ENCODE data around the gene SVEP1. TPM values are rescaled to one million over a fixed set of nuclear protein-coding genes. Genes with fewer than 3 reads are reported as not detected.

SVEP1 gene
- total and polyA plus RNA-seq, 2 experiments from 2014 or later, result 1.9 to 4.4 TPM

GRCh38 chr9:110452227-110452801 is 127.2 kb downstream of the SVEP1 start:
- TF ChIP-seq, protein P1, sequence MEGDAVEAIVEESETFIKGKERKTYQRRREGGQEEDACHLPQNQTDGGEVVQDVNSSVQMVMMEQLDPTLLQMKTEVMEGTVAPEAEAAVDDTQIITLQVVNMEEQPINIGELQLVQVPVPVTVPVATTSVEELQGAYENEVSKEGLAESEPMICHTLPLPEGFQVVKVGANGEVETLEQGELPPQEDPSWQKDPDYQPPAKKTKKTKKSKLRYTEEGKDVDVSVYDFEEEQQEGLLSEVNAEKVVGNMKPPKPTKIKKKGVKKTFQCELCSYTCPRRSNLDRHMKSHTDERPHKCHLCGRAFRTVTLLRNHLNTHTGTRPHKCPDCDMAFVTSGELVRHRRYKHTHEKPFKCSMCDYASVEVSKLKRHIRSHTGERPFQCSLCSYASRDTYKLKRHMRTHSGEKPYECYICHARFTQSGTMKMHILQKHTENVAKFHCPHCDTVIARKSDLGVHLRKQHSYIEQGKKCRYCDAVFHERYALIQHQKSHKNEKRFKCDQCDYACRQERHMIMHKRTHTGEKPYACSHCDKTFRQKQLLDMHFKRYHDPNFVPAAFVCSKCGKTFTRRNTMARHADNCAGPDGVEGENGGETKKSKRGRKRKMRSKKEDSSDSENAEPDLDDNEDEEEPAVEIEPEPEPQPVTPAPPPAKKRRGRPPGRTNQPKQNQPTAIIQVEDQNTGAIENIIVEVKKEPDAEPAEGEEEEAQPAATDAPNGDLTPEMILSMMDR (IDR thresholded peaks at IDR 0.05; ENCODE audit: low read depth, low read length), result peak; percentile 42
- DNase-seq (ENCODE audit: low read depth in 1 of 2, low spot score in 1 of 2), result peak; percentile 17 to 45
- no peaks in the 10 kb centered on the region for H3K27me3 ChIP-seq
- no peak overlapping the region for H3K4me3 ChIP-seq
- no peak overlapping the region for H3K27ac ChIP-seq
- no peaks in the 10 kb centered on the region for H3K4me1 ChIP-seq (ENCODE audit: low read depth)
- no peaks in the 10 kb centered on the region for H3K36me3 ChIP-seq
- no peaks in the 10 kb centered on the region for H3K9me3 ChIP-seq (ENCODE audit: low read depth)

GRCh38 chr9:110451726-110452125 is 127.8 kb downstream of the SVEP1 start:
- Histone ChIP-seq H3K4me3 (no peak overlapping the region), H3K36me3 (no peaks in the 10 kb centered on the region), H3K9me3 (ENCODE audit: low read depth) (no peaks in the 10 kb centered on the region), H3K27me3 (no peaks in the 10 kb centered on the region), H3K4me1 (ENCODE audit: low read depth) (no peaks in the 10 kb centered on the region), H3K27ac (no peak overlapping the region)
- no peak for DNase-seq (ENCODE audit: low read depth in 1 of 2, low spot score in 1 of 2)
- TF ChIP-seq, protein P1 (IDR thresholded peaks at IDR 0.05; ENCODE audit: low read depth, low read length), result no peak

DNA sequence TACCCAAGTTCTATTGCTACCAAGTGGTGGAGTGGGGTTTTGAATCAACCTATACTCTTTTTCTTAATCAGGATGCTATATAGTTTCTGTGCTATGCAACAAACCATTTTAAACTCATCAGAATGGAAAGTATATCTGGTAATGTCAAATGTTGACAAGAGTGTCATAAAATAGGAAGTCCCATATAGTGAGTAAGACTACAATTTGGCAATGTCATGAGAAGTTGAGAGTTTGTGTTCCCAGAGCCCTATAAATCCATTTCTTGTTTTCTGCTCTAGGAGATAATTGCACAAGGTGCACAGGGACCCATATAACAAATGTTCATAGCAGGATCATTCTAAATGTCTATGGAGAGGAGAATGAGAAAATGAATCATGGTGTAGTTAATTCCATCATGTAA is 132.1 kb downstream of the SVEP1 start:
- Histone ChIP-seq H3K9me3 (ENCODE audit: low read depth) (no peaks in the 10 kb centered on the region), H3K36me3 (no peaks in the 10 kb centered on the region), H3K27ac (no peak overlapping the region), H3K4me1 (ENCODE audit: low read depth) (no peaks in the 10 kb centered on the region), H3K4me3 (no peak overlapping the region), H3K27me3 (no peaks in the 10 kb centered on the region)
- TF ChIP-seq, protein P1 (IDR thresholded peaks at IDR 0.05; ENCODE audit: low read depth, low read length), result no peak
- no peak for DNase-seq (ENCODE audit: low read depth in 1 of 2, low spot score in 1 of 2)

GRCh38 chr9:110446171-110446570 is 133.4 kb downstream of the SVEP1 start:
- no peak for DNase-seq (ENCODE audit: low read depth in 1 of 2, low spot score in 1 of 2)
- no peak overlapping the region for H3K4me3 ChIP-seq
- TF ChIP-seq, protein P1 (IDR thresholded peaks at IDR 0.05; ENCODE audit: low read depth, low read length), result no peak
- no peak overlapping the region for H3K27ac ChIP-seq
- H3K36me3 ChIP-seq, result no peaks in the 10 kb centered on the region
- no peaks in the 10 kb centered on the region for H3K27me3 ChIP-seq
- no peaks in the 10 kb centered on the region for H3K9me3 ChIP-seq (ENCODE audit: low read depth)
- no peaks in the 10 kb centered on the region for H3K4me1 ChIP-seq (ENCODE audit: low read depth)

DNA sequence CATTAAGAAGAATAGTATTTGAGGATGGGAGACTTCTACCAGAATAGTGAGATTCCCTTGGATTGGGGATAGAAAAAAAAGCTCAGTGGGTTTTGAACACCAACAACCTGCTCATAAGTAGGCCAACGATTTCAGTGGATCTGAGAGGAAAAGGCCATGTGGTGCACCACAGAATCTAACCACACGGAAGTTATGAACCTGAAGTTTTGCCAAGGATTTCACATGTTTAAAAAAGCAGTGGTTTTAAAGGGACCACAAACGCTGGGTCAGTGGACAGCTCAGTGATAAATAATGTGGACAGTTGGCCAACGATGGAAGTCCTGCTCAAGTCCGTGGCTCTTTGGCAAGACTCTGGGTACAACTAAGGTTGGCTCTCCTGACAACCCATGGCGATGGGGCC is 134.6 kb downstream of the SVEP1 start:
- H3K27me3 ChIP-seq, result no peaks in the 10 kb centered on the region
- no peaks in the 10 kb centered on the region for H3K4me1 ChIP-seq (ENCODE audit: low read depth)
- H3K9me3 ChIP-seq (ENCODE audit: low read depth), result no peaks in the 10 kb centered on the region
- H3K4me3 ChIP-seq, result no peak overlapping the region
- H3K36me3 ChIP-seq, result no peaks in the 10 kb centered on the region
- no peak overlapping the region for H3K27ac ChIP-seq
- TF ChIP-seq, protein P1 (IDR thresholded peaks at IDR 0.05; ENCODE audit: low read depth, low read length), result no peak
- DNase-seq (ENCODE audit: low read depth in 1 of 2, low spot score in 1 of 2), result peak in 1 of 2 donors; percentile 88

Data from cardiac muscle cell (in vitro differentiated cells and primary cell).